Mucosa of rectum (tissue), 2 donors: ENCODE data around the gene C5orf15.

ENCODE experiments used
- H3K27ac ChIP-seq, 2 donors: one replicate each; pipeline ENCODE4 v1.7.0; 2013; ENCODE audit warnings: inconsistent platforms in 2 of 2, low read depth in 2 of 2, low read length in 2 of 2
- H3K27me3 ChIP-seq, 2 donors: one replicate each; pipeline ENCODE4 v1.7.0; 2013; ENCODE audit warnings: low read length in 2 of 2; ENCODE audit not compliant: control insufficient read depth in 2 of 2, insufficient read depth in 2 of 2
- H3K36me3 ChIP-seq, 2 donors: one replicate each; pipeline ENCODE4 v1.7.0; 2013; ENCODE audit warnings: low read length in 2 of 2; ENCODE audit not compliant: control insufficient read depth in 2 of 2, insufficient read depth in 2 of 2
- H3K4me1 ChIP-seq, 2 donors: one replicate each; pipeline ENCODE4 v1.7.0; 2013; ENCODE audit warnings: low read length in 2 of 2, mild to moderate bottlenecking in 1 of 2; ENCODE audit not compliant: control insufficient read depth in 2 of 2, insufficient read depth in 2 of 2
- H3K4me3 ChIP-seq, 2 donors: one replicate each; pipeline ENCODE4 v1.7.0; 2013; ENCODE audit warnings: low read length in 2 of 2
- H3K9ac ChIP-seq, 2 donors: one replicate each; pipeline ENCODE4 v1.7.0; 2013; ENCODE audit warnings: low read length in 2 of 2, low read depth in 1 of 2, mild to moderate bottlenecking in 1 of 2
- H3K9me3 ChIP-seq, 2 donors: one replicate each; pipeline ENCODE4 v1.7.0; 2013; ENCODE audit warnings: low read length in 2 of 2; ENCODE audit not compliant: control insufficient read depth in 2 of 2
- donor health status: healthy.
- donor health status: Normal muscosa, but diverticular disease.

C5orf15 gene

GRCh38 chr5:133994297-133994989 is 26.0 kb upstream of the C5orf15 start:
- Histone ChIP-seq H3K9ac (no peak overlapping the region), H3K36me3 (peaks cover 14 to 15% of the 10 kb centered on the region in 2 donors), H3K27me3 (no peaks in the 10 kb centered on the region), H3K9me3 (no peaks in the 10 kb centered on the region), H3K27ac (no peak overlapping the region), H3K4me1 (peaks cover 16 to 19% of the 10 kb centered on the region in 2 donors), H3K4me3 (no peak overlapping the region)

GRCh38 chr5:133993185-133993936 is 24.9 kb upstream of the C5orf15 start:
- H3K9ac ChIP-seq: no peak overlapping the region
- peaks cover 16 to 19% of the 10 kb centered on the region in 2 donors for H3K4me1 ChIP-seq
- no peak overlapping the region for H3K27ac ChIP-seq
- no peaks in the 10 kb centered on the region for H3K9me3 ChIP-seq
- H3K4me3 ChIP-seq: no peak overlapping the region
- H3K27me3 ChIP-seq: no peaks in the 10 kb centered on the region
- peaks cover 19 to 21% of the 10 kb centered on the region in 2 donors for H3K36me3 ChIP-seq

GRCh38 chr5:133992429-133993155 is 24.2 kb upstream of the C5orf15 start:
- Histone ChIP-seq H3K4me1 (peaks cover 16 to 19% of the 10 kb centered on the region in 2 donors), H3K36me3 (peaks cover 24 to 26% of the 10 kb centered on the region in 2 donors), H3K27ac (no peak overlapping the region)

GRCh38 chr5:133991171-133991910 is 22.9 kb upstream of the C5orf15 start:
- H3K4me1 ChIP-seq: peaks cover 16 to 19% of the 10 kb centered on the region in 2 donors
- H3K4me3 ChIP-seq: no peak overlapping the region

More at GRCh38 chr5:133992429-133993155, 24.2 kb upstream of the C5orf15 start:
- Histone ChIP-seq H3K27me3 (no peaks in the 10 kb centered on the region), H3K4me3 (no peak overlapping the region), H3K9me3 (no peaks in the 10 kb centered on the region), H3K9ac (no peak overlapping the region)

GRCh38 chr5:133990396-133990795 is 22.0 kb upstream of the C5orf15 start:
- Histone ChIP-seq H3K9me3 (no peaks in the 10 kb centered on the region), H3K36me3 (peaks cover 41 to 47% of the 10 kb centered on the region in 2 donors), H3K4me3 (no peak overlapping the region), H3K4me1 (peaks cover 9 to 13% of the 10 kb centered on the region in 2 donors), H3K27ac (no peak overlapping the region), H3K27me3 (no peaks in the 10 kb centered on the region), H3K9ac (no peak overlapping the region)

More at GRCh38 chr5:133991171-133991910, 22.9 kb upstream of the C5orf15 start:
- Histone ChIP-seq H3K9me3 (no peaks in the 10 kb centered on the region), H3K27ac (no peak overlapping the region), H3K27me3 (no peaks in the 10 kb centered on the region), H3K36me3 (peaks cover 35 to 38% of the 10 kb centered on the region in 2 donors), H3K9ac (no peak overlapping the region)

- Histone ChIP-seq H3K4me3 (no peak overlapping the region), H3K27me3 (no peaks in the 10 kb centered on the region), H3K9ac (no peak overlapping the region), H3K36me3 (peaks cover 57 to 59% of the 10 kb centered on the region in 2 donors), H3K9me3 (no peaks in the 10 kb centered on the region), H3K4me1 (no peaks in the 10 kb centered on the region), H3K27ac (no peak overlapping the region)
Measured at GRCh38 chr5:133985540-133986180, 17.2 kb upstream of the C5orf15 start.

- H3K9me3 ChIP-seq: no peaks in the 10 kb centered on the region
- no peak overlapping the region for H3K4me3 ChIP-seq
- H3K27ac ChIP-seq: no peak overlapping the region
- peaks cover 50 to 54% of the 10 kb centered on the region in 2 donors for H3K36me3 ChIP-seq
- H3K9ac ChIP-seq: no peak overlapping the region
- no peaks in the 10 kb centered on the region for H3K4me1 ChIP-seq
- H3K27me3 ChIP-seq: no peaks in the 10 kb centered on the region
Measured at GRCh38 chr5:133983674-133984073, 15.2 kb upstream of the C5orf15 start.

GRCh38 chr5:133981714-133982113 is 13.3 kb upstream of the C5orf15 start:
- no peaks in the 10 kb centered on the region for H3K27me3 ChIP-seq
- H3K9me3 ChIP-seq: no peaks in the 10 kb centered on the region
- no peak overlapping the region for H3K9ac ChIP-seq
- H3K4me3 ChIP-seq: no peak overlapping the region
- no peaks in the 10 kb centered on the region for H3K4me1 ChIP-seq
- H3K27ac ChIP-seq: no peak overlapping the region
- peaks cover 37 to 55% of the 10 kb centered on the region in 2 donors for H3K36me3 ChIP-seq

- no peak overlapping the region for H3K27ac ChIP-seq
- H3K4me3 ChIP-seq: no peak overlapping the region
- no peaks in the 10 kb centered on the region for H3K27me3 ChIP-seq
- no peaks in the 10 kb centered on the region for H3K9me3 ChIP-seq
- peaks cover 27 to 47% of the 10 kb centered on the region in 2 donors for H3K36me3 ChIP-seq
- H3K9ac ChIP-seq: no peak overlapping the region
- H3K4me1 ChIP-seq: no peaks in the 10 kb centered on the region
Measured at GRCh38 chr5:133980652-133981051, 12.2 kb upstream of the C5orf15 start.
